HTERT RPE-1 (cell line): Measurements from ENCODE around the gene FANK1.

Source experiments
- in situ Hi-C: fragments of 300-500 bp; cut with MboI; formaldehyde crosslinking; loops from 4 replicates; pipeline ENCODE4 v1.14.3; 2020; ENCODE audit warnings: low sequenced_read_pairs

The FANK1 gene

GRCh38 chr10:126058507-126058906, 162.1 kb downstream of the FANK1 start:
- in situ Hi-C loops: no loop called here
